ENCODE results near the gene HGFAC. TPM values are rescaled to one million over a fixed set of nuclear protein-coding genes. Genes with fewer than 3 reads are reported as not detected.

HGFAC gene
- total RNA-seq, 1 donor from 2014 or later = not detected

DNA sequence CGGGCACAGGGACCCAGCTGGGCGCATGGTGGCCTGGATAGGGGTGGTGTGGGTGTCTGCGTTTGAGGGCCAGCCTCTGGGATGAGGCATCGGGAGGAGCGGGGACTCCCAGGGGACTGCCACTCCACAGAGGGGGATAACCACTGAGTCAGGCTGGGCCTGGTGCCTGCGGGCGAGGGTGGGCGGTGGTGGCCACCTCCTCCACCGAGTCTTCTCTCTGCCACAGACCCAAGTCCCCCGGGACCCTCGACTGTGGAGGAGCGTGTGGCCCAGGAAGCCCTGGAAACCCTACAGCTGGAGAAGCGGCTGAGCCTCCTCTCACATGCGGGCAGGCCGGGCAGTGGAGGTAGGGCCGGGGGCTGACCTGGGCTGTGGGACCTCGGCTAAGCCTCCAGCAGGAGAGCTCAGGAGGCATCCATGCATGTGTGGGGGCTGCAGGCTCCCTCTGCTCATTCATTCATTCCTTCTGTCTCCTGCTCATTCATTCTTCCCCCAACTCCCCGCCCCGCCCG lies 47.7 kb downstream of the HGFAC start:
- TF ChIP-seq, protein P1, sequence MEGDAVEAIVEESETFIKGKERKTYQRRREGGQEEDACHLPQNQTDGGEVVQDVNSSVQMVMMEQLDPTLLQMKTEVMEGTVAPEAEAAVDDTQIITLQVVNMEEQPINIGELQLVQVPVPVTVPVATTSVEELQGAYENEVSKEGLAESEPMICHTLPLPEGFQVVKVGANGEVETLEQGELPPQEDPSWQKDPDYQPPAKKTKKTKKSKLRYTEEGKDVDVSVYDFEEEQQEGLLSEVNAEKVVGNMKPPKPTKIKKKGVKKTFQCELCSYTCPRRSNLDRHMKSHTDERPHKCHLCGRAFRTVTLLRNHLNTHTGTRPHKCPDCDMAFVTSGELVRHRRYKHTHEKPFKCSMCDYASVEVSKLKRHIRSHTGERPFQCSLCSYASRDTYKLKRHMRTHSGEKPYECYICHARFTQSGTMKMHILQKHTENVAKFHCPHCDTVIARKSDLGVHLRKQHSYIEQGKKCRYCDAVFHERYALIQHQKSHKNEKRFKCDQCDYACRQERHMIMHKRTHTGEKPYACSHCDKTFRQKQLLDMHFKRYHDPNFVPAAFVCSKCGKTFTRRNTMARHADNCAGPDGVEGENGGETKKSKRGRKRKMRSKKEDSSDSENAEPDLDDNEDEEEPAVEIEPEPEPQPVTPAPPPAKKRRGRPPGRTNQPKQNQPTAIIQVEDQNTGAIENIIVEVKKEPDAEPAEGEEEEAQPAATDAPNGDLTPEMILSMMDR (IDR thresholded peaks at IDR 0.05; ENCODE audit: insufficient read depth, low read length, severe bottlenecking) = no peak
- FAIRE-seq (no peak), DNase-seq (ENCODE audit: low read depth) (no peak)
- Histone ChIP-seq H3K36me3 (ENCODE audit: control insufficient read depth, insufficient read depth, low read length) (peaks cover 4% of the 10 kb centered on the region), H3K4me3 (ENCODE audit: low read depth, low read length) (no peak overlapping the region), H3K27me3 (ENCODE audit: control insufficient read depth, insufficient read depth, low read length) (no peaks in the 10 kb centered on the region)

DNA sequence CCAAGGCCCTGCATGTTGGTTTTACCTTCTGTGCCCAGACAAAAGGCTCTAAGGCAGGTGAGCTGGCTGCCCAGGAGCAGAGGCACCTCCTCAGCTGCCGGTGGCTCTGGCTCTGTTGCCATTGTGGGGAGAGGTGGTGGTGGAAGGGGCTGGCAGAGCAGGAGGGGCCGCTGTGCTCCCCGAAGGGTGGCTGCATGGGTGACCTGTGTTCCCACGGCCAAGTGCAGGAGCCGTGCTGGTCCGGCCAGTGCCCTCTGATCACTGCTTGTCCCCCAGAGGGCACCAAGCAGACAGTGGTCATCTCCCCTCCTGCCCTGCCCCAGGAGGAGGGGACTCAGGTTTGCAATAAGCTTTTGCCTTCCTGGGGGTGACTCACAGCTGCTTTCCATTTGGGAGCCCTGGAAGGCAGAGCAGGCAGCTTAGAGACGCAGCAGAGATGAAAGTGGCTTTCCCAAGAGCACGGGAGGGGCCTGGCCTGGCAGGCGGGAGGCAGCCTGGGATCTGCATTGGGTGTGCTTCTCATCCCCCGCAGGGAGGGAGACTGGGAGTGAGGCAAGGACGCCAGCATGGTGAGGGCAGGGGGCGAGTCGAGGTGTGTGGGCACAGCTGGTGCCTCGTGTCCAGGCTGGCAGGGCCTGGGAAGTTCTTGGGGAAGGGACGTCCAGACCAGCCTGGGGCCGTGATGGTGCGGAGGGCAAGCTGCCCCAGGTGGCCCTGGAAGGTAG lies 50.1 kb downstream of the HGFAC start:
- Histone ChIP-seq H3K27me3 (ENCODE audit: control insufficient read depth, insufficient read depth, low read length) (no peaks in the 10 kb centered on the region), H3K4me3 (ENCODE audit: low read depth, low read length) (no peak overlapping the region), H3K36me3 (ENCODE audit: control insufficient read depth, insufficient read depth, low read length) (peaks cover 4% of the 10 kb centered on the region)
- FAIRE-seq (no peak), DNase-seq (ENCODE audit: low read depth) (peak; percentile 29)
- TF ChIP-seq, protein P1 (IDR thresholded peaks at IDR 0.05; ENCODE audit: insufficient read depth, low read length, severe bottlenecking) = no peak

DNA sequence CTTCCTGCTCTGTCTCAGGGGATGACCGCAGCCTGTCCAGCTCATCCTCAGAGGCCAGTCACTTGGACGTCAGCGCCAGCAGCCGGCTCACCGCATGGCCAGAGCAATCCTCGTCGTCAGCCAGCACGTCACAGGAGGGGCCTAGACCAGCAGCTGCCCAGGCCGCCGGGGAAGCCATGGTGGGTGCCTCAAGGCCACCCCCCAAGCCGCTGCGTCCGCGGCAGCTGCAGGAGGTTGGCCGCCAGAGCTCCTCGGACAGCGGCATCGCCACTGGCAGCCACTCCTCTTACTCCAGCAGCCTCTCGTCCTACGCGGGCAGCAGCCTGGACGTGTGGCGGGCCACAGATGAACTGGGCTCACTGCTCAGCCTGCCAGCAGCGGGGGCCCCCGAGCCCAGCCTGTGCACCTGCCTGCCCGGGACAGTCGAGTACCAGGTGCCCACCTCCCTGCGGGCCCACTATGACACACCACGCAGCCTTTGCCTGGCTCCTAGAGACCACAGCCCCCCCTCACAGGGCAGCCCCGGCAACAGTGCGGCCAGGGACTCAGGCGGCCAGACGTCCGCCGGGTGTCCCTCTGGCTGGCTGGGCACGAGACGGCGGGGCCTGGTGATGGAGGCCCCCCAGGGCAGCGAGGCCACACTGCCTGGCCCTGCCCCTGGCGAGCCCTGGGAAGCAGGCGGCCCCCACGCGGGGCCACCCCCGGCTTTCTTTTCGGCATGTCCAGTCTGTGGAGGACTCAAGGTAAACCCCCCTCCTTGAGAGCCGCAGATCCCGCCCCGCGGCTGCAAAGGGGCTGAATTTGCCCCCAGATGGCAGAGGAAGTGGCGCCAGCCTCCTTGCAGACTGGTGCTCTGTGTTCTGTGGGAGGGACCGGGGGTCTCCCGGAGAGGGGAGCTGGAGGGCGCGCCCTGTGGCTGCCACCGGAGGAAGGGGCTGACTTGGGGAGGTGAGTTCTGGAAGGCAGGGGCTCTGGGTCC lies 51.3 kb downstream of the HGFAC start:
- FAIRE-seq = no peak
- H3K27me3 ChIP-seq (ENCODE audit: control insufficient read depth, insufficient read depth, low read length) = no peaks in the 10 kb centered on the region
- TF ChIP-seq, protein P1 (IDR thresholded peaks at IDR 0.05; ENCODE audit: insufficient read depth, low read length, severe bottlenecking) = no peak
- no peak overlapping the region for H3K4me3 ChIP-seq (ENCODE audit: low read depth, low read length)
- peaks cover 4% of the 10 kb centered on the region for H3K36me3 ChIP-seq (ENCODE audit: control insufficient read depth, insufficient read depth, low read length)
- DNase-seq (ENCODE audit: low read depth) = no peak

DNA sequence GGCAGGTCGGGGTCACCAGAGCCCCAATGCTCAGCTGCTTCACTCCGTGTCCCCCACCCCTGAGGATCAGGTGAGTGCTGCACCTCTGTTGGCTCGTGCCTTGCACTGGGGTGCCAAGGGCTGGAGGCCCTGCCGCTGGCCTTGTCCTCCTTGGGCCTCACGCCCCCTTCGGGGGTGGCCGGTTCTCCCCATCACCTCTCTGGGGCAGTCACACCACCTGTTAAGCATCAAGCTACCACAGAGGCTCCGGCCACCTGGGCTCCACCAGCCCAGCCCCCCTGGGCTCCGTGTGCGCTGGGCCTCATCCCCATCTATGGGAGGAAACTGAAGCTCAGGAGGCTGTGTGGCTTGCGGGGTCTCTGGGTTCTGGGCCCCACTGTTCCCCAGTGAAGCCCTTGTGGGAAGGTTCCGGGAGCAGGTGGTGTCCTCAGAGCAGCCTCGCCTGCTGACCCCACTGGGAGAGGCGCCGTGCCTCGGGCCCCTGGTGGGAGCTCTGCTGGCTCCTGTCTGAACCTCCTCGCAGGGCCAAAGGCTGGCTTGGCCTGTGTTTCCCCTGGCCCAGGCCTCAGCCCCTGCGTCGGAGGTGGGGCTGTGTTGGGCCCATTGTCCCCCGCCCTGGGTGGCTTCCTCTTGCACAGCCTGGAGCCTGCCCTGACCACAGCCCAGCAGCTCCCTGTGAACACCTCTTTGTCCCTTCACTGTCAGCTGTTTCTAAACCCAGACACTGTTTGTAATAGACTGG lies 52.1 kb downstream of the HGFAC start:
- TF ChIP-seq, protein P1 (IDR thresholded peaks at IDR 0.05; ENCODE audit: insufficient read depth, low read length, severe bottlenecking) = no peak
- Histone ChIP-seq H3K36me3 (ENCODE audit: control insufficient read depth, insufficient read depth, low read length) (peaks cover 4% of the 10 kb centered on the region), H3K27me3 (ENCODE audit: control insufficient read depth, insufficient read depth, low read length) (no peaks in the 10 kb centered on the region), H3K4me3 (ENCODE audit: low read depth, low read length) (no peak overlapping the region)
- FAIRE-seq = no peak
- DNase-seq (ENCODE audit: low read depth) = no peak

DNA sequence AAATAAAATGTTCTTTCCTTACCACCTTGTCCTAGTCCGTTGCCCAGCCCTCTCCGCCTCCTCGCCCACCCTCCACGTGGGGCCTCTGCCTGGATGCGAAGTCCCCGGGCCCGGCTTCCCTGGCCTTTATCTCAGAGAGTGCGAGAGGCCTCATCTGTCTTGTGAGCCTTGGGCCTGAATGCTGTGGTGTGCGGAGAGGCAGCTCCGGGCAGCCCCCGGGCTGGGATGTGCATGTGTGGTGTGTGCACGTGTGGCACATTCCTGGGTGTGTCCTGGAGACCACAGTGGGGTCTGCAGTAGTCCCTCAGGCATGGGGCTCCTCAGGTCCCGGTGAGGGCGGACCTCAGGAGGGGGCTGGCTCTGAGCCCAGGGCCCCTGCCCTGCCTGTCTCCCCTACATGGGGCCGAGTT lies 52.7 kb downstream of the HGFAC start:
- no peak overlapping the region for H3K4me3 ChIP-seq (ENCODE audit: low read depth, low read length)
- FAIRE-seq = no peak
- H3K27me3 ChIP-seq (ENCODE audit: control insufficient read depth, insufficient read depth, low read length) = no peaks in the 10 kb centered on the region
- peaks cover 4% of the 10 kb centered on the region for H3K36me3 ChIP-seq (ENCODE audit: control insufficient read depth, insufficient read depth, low read length)
- no peak for DNase-seq (ENCODE audit: low read depth)
- TF ChIP-seq, protein P1 (IDR thresholded peaks at IDR 0.05; ENCODE audit: insufficient read depth, low read length, severe bottlenecking) = no peak
